Skeletal muscle satellite cell (primary cell): ENCODE results near the gene TMEM182.

Experiments used
- H3K27me3 ChIP-seq: 2 replicates; pipeline ENCODE4 v1.7.0; 2013; ENCODE audit warnings: low read length; ENCODE audit not compliant: control insufficient read depth, insufficient read depth
- H3K36me3 ChIP-seq: 2 replicates; pipeline ENCODE4 v1.7.0; 2013; ENCODE audit warnings: mild to moderate bottlenecking, control low read depth, low read length; ENCODE audit not compliant: insufficient read depth
- H3K4me1 ChIP-seq: 2 replicates; pipeline ENCODE4 v1.7.0; 2013; ENCODE audit warnings: low read length; ENCODE audit not compliant: control insufficient read depth, insufficient read depth
- H3K4me2 ChIP-seq: 2 replicates; pipeline ENCODE4 v1.7.0; 2013; ENCODE audit warnings: mild to moderate bottlenecking, low read length
- H3K4me3 ChIP-seq: 2 replicates; pipeline ENCODE4 v1.7.0; 2013; ENCODE audit warnings: low read length
- H3K9ac ChIP-seq: 2 replicates; pipeline ENCODE4 v1.7.0; 2013; ENCODE audit warnings: mild to moderate bottlenecking, low read depth, low read length, moderate library complexity
- H3K9me3 ChIP-seq: replicated peaks from 2 replicates; pipeline ENCODE4 v1.7.0; 2013; ENCODE audit warnings: mild to moderate bottlenecking, control low read depth, low read length

The TMEM182 gene

GRCh38 chr2:102843764-102844443, 82.1 kb downstream of the TMEM182 start:
- H3K9ac ChIP-seq, result no peak overlapping the region
- H3K27me3 ChIP-seq, result peaks cover 13% of the 10 kb centered on the region
- H3K4me3 ChIP-seq, result no peak overlapping the region
- no peaks in the 10 kb centered on the region for H3K36me3 ChIP-seq
- H3K4me2 ChIP-seq, result no peak overlapping the region
- H3K9me3 ChIP-seq, result no peaks in the 10 kb centered on the region
- no peaks in the 10 kb centered on the region for H3K4me1 ChIP-seq

GRCh38 chr2:102844911-102845310, 83.1 kb downstream of the TMEM182 start:
- Histone ChIP-seq H3K4me2 (no peak overlapping the region), H3K9me3 (no peaks in the 10 kb centered on the region), H3K36me3 (no peaks in the 10 kb centered on the region), H3K9ac (no peak overlapping the region), H3K4me1 (no peaks in the 10 kb centered on the region), H3K27me3 (peaks cover 17% of the 10 kb centered on the region), H3K4me3 (no peak overlapping the region)

- peak overlapping the region; percentile 43 for H3K4me3 ChIP-seq
Measured at GRCh38 chr2:102848366-102848839, 86.6 kb downstream of the TMEM182 start.

GRCh38 chr2:102850888-102851287, 89.1 kb downstream of the TMEM182 start:
- no peaks in the 10 kb centered on the region for H3K9me3 ChIP-seq
- H3K9ac ChIP-seq, result no peak overlapping the region
- no peaks in the 10 kb centered on the region for H3K36me3 ChIP-seq
- H3K27me3 ChIP-seq, result peaks cover 8% of the 10 kb centered on the region
- no peaks in the 10 kb centered on the region for H3K4me1 ChIP-seq
- no peak overlapping the region for H3K4me3 ChIP-seq
- H3K4me2 ChIP-seq, result no peak overlapping the region

More at GRCh38 chr2:102848366-102848839, 86.6 kb downstream of the TMEM182 start:
- H3K36me3 ChIP-seq, result no peaks in the 10 kb centered on the region
- H3K9me3 ChIP-seq, result no peaks in the 10 kb centered on the region
- H3K4me2 ChIP-seq, result peak overlapping the region; percentile 63
- H3K9ac ChIP-seq, result no peak overlapping the region
- no peaks in the 10 kb centered on the region for H3K4me1 ChIP-seq
- H3K27me3 ChIP-seq, result peaks cover 11% of the 10 kb centered on the region

GRCh38 chr2:102852867-102853266, 91.0 kb downstream of the TMEM182 start:
- Histone ChIP-seq H3K4me3 (no peak overlapping the region), H3K9ac (no peak overlapping the region), H3K4me1 (no peaks in the 10 kb centered on the region), H3K9me3 (no peaks in the 10 kb centered on the region), H3K36me3 (no peaks in the 10 kb centered on the region), H3K4me2 (no peak overlapping the region), H3K27me3 (peaks cover 8% of the 10 kb centered on the region)
